ENCODE measurements around the gene ADRM1. TPM values are rescaled to one million over a fixed set of nuclear protein-coding genes. Genes with fewer than 3 reads are reported as not detected.
A peak's percentile ranks its signal among the peaks of the same experiment; 100 is the strongest.

The ADRM1 gene
- total and polyA plus RNA-seq, 5 donors from 2014 or later, result 67.9 to 117 (median 101) TPM

DNA sequence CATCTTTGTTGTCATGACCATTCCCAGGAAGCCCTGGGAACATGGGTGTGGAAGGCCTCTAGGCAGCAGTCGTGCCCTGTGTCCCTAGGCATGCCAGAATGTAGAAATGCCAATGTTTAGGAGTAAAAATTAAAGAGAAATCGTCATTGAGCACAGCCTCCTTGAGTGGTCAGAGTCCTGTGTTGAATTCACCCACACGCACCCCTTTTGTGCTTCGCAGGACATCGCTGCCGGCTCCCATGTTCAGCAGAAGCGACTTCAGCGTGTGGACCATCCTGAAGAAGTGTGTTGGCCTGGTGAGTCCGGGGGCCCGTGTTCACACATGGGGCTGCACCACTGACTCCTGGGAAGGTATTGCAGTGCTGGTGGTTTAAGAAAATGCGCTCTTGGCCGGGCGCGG, 39.4 kb upstream of the ADRM1 start:
- Mint-ChIP-seq H3K4me3 (peak overlapping the region in 1 of 4 donors; percentile 38), H3K27ac (no peak overlapping the region), H3K9me3 (no peaks in the 10 kb centered on the region), H3K4me1 (peaks cover 0 to 5% (median 0%) of the 10 kb centered on the region in 4 donors), H3K36me3 (peaks cover 32% of the 10 kb centered on the region), H3K27me3 (no peaks in the 10 kb centered on the region)
- no peak for ATAC-seq (ENCODE audit: low read depth in 2 of 2)
- H3K36me3 ChIP-seq (ENCODE audit: control insufficient read depth, insufficient read depth, low read length), result peaks cover 84% of the 10 kb centered on the region
- no peak overlapping the region for H3K4me3 ChIP-seq (ENCODE audit: low read depth, low read length)
- H3K9me3 ChIP-seq (ENCODE audit: control insufficient read depth in 2 of 2, low read length in 2 of 2), result no peaks in the 10 kb centered on the region
- no peak for DNase-seq
- H3K27ac ChIP-seq (ENCODE audit: insufficient read depth, low read length, poor library complexity, severe bottlenecking), result no peak overlapping the region
- no peaks in the 10 kb centered on the region for H3K4me1 ChIP-seq (ENCODE audit: control insufficient read depth, insufficient read depth, low read length, poor library complexity, severe bottlenecking)
- H3K27me3 ChIP-seq (ENCODE audit: control insufficient read depth, insufficient read depth, low read length), result no peaks in the 10 kb centered on the region

GRCh38 chr20:62265365-62265764, 37.4 kb upstream of the ADRM1 start:
- Histone ChIP-seq H3K9me3 (ENCODE audit: control insufficient read depth in 2 of 2, low read length in 2 of 2) (no peaks in the 10 kb centered on the region), H3K4me1 (ENCODE audit: control insufficient read depth, insufficient read depth, low read length, poor library complexity, severe bottlenecking) (no peaks in the 10 kb centered on the region), H3K27me3 (ENCODE audit: control insufficient read depth, insufficient read depth, low read length) (no peaks in the 10 kb centered on the region), H3K27ac (ENCODE audit: insufficient read depth, low read length, poor library complexity, severe bottlenecking) (no peak overlapping the region), H3K4me3 (ENCODE audit: low read depth, low read length) (no peak overlapping the region), H3K36me3 (ENCODE audit: control insufficient read depth, insufficient read depth, low read length) (peaks cover 67% of the 10 kb centered on the region)
- no peak for DNase-seq
- H3K4me3 Mint-ChIP-seq, result no peak overlapping the region
- H3K9me3 Mint-ChIP-seq, result no peaks in the 10 kb centered on the region
- H3K27ac Mint-ChIP-seq, result peak overlapping the region in 2 of 3 donors; percentile 41 to 48
- ATAC-seq (ENCODE audit: low read depth in 2 of 2), result no peak
- peaks cover 24% of the 10 kb centered on the region for H3K36me3 Mint-ChIP-seq
- H3K4me1 Mint-ChIP-seq, result peaks cover 0 to 3% (median 1%) of the 10 kb centered on the region in 4 donors
- no peaks in the 10 kb centered on the region for H3K27me3 Mint-ChIP-seq

- H3K4me1 ChIP-seq (ENCODE audit: control insufficient read depth, insufficient read depth, low read length, poor library complexity, severe bottlenecking), result no peaks in the 10 kb centered on the region
- Mint-ChIP-seq H3K4me3 (no peak overlapping the region), H3K4me1 (peaks cover 0 to 3% (median 1%) of the 10 kb centered on the region in 4 donors), H3K36me3 (peaks cover 22% of the 10 kb centered on the region), H3K27me3 (no peaks in the 10 kb centered on the region), H3K9me3 (no peaks in the 10 kb centered on the region), H3K27ac (no peak overlapping the region)
- ATAC-seq (ENCODE audit: low read depth in 2 of 2), result no peak
- H3K4me3 ChIP-seq (ENCODE audit: low read depth, low read length), result no peak overlapping the region
- no peak overlapping the region for H3K27ac ChIP-seq (ENCODE audit: insufficient read depth, low read length, poor library complexity, severe bottlenecking)
- no peaks in the 10 kb centered on the region for H3K27me3 ChIP-seq (ENCODE audit: control insufficient read depth, insufficient read depth, low read length)
- peak in 1 of 3 donors; percentile 16 for DNase-seq
- H3K36me3 ChIP-seq (ENCODE audit: control insufficient read depth, insufficient read depth, low read length), result peaks cover 63% of the 10 kb centered on the region
- no peaks in the 10 kb centered on the region for H3K9me3 ChIP-seq (ENCODE audit: control insufficient read depth in 2 of 2, low read length in 2 of 2)
These were observed 36.5 kb upstream of the ADRM1 start for GRCh38 chr20:62266340-62266739.

- Histone ChIP-seq H3K27ac (ENCODE audit: insufficient read depth, low read length, poor library complexity, severe bottlenecking) (no peak overlapping the region), H3K4me3 (ENCODE audit: low read depth, low read length) (no peak overlapping the region), H3K4me1 (ENCODE audit: control insufficient read depth, insufficient read depth, low read length, poor library complexity, severe bottlenecking) (no peaks in the 10 kb centered on the region), H3K36me3 (ENCODE audit: control insufficient read depth, insufficient read depth, low read length) (peaks cover 61% of the 10 kb centered on the region), H3K9me3 (ENCODE audit: control insufficient read depth in 2 of 2, low read length in 2 of 2) (no peaks in the 10 kb centered on the region), H3K27me3 (ENCODE audit: control insufficient read depth, insufficient read depth, low read length) (no peaks in the 10 kb centered on the region)
- Mint-ChIP-seq H3K27ac (no peak overlapping the region), H3K9me3 (no peaks in the 10 kb centered on the region), H3K36me3 (peaks cover 17% of the 10 kb centered on the region), H3K4me1 (peaks cover 0 to 3% (median 1%) of the 10 kb centered on the region in 4 donors), H3K4me3 (no peak overlapping the region), H3K27me3 (no peaks in the 10 kb centered on the region)
- DNase-seq (no peak), ATAC-seq (ENCODE audit: low read depth in 2 of 2) (no peak)
These were observed 35.9 kb upstream of the ADRM1 start for GRCh38 chr20:62266851-62267250.

- no peaks in the 10 kb centered on the region for H3K9me3 ChIP-seq (ENCODE audit: control insufficient read depth in 2 of 2, low read length in 2 of 2)
- no peaks in the 10 kb centered on the region for H3K27me3 ChIP-seq (ENCODE audit: control insufficient read depth, insufficient read depth, low read length)
- Mint-ChIP-seq H3K27ac (no peak overlapping the region), H3K36me3 (peaks cover 17% of the 10 kb centered on the region), H3K4me1 (peaks cover 0 to 3% (median 1%) of the 10 kb centered on the region in 4 donors), H3K9me3 (no peaks in the 10 kb centered on the region), H3K4me3 (no peak overlapping the region), H3K27me3 (no peaks in the 10 kb centered on the region)
- DNase-seq, result no peak
- ATAC-seq (ENCODE audit: low read depth in 2 of 2), result no peak
- H3K36me3 ChIP-seq (ENCODE audit: control insufficient read depth, insufficient read depth, low read length), result peaks cover 61% of the 10 kb centered on the region
- H3K4me3 ChIP-seq (ENCODE audit: low read depth, low read length), result no peak overlapping the region
- H3K4me1 ChIP-seq (ENCODE audit: control insufficient read depth, insufficient read depth, low read length, poor library complexity, severe bottlenecking), result no peaks in the 10 kb centered on the region
- H3K27ac ChIP-seq (ENCODE audit: insufficient read depth, low read length, poor library complexity, severe bottlenecking), result no peak overlapping the region
These were observed 35.3 kb upstream of the ADRM1 start for GRCh38 chr20:62267543-62267942.

DNA sequence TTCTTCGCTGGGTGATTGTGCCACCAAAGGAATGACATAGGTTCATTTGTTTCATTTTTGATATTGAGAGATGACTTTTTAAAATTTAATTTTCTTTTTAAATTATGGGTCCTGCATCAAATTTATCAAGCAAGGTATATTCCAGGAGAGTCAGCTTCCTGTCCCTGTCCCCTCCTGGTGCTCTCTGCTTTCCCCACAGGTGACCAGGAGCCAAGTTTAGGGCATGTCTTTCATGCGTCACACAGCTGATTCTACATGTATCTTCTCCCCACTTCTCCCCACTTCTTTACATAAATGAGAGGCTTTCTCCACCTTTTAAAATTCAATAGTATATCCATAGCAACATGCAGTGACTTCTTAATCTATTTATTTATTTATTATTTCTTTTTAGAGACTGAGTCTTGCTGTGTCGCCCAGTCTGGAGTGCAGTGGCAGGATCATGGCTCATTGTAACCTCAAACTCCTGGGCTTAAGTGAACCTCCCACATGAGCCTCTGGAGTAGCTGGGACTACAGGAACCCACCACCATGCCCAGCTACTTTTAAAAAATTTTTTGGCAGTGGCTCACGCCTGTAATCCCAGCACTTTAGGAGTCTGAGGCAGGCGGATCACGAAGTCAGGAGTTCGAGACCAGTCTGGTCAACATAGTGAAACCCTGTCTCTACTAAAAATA, 34.4 kb upstream of the ADRM1 start:
- peaks cover 0 to 3% (median 1%) of the 10 kb centered on the region in 4 donors for H3K4me1 Mint-ChIP-seq
- H3K4me3 Mint-ChIP-seq, result no peak overlapping the region
- no peaks in the 10 kb centered on the region for H3K9me3 ChIP-seq (ENCODE audit: control insufficient read depth in 2 of 2, low read length in 2 of 2)
- peaks cover 64% of the 10 kb centered on the region for H3K36me3 ChIP-seq (ENCODE audit: control insufficient read depth, insufficient read depth, low read length)
- no peak overlapping the region for H3K27ac Mint-ChIP-seq
- H3K9me3 Mint-ChIP-seq, result no peaks in the 10 kb centered on the region
- DNase-seq, result no peak
- ATAC-seq (ENCODE audit: low read depth in 2 of 2), result no peak
- no peaks in the 10 kb centered on the region for H3K27me3 Mint-ChIP-seq
- H3K27ac ChIP-seq (ENCODE audit: insufficient read depth, low read length, poor library complexity, severe bottlenecking), result no peak overlapping the region
- peaks cover 23% of the 10 kb centered on the region for H3K36me3 Mint-ChIP-seq
- no peaks in the 10 kb centered on the region for H3K4me1 ChIP-seq (ENCODE audit: control insufficient read depth, insufficient read depth, low read length, poor library complexity, severe bottlenecking)
- H3K4me3 ChIP-seq (ENCODE audit: low read depth, low read length), result no peak overlapping the region
- H3K27me3 ChIP-seq (ENCODE audit: control insufficient read depth, insufficient read depth, low read length), result no peaks in the 10 kb centered on the region

DNA sequence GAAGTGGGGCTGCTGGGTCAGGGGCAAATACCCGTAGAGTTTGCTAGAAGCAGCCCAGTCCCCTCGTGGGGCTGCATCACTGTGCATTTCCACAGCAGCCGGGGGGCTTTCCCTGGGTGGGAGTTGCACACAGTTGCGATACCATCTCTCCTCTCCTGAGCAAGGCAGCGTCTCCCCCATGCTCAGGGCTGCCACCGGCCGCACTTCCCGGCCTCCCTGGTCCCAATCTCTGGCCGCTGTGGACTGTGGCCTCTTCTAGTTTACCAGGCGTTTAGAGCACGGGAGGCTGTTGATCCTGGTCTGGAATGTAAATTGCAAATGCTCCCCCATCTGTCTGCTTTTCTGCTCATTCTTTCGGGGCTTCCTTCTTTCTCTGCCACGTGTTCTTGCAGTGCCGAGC, 33.4 kb upstream of the ADRM1 start:
- Mint-ChIP-seq H3K27ac (no peak overlapping the region), H3K4me3 (no peak overlapping the region), H3K27me3 (no peaks in the 10 kb centered on the region), H3K36me3 (peaks cover 30% of the 10 kb centered on the region), H3K4me1 (peaks cover 0 to 3% (median 1%) of the 10 kb centered on the region in 4 donors), H3K9me3 (no peaks in the 10 kb centered on the region)
- Histone ChIP-seq H3K9me3 (ENCODE audit: control insufficient read depth in 2 of 2, low read length in 2 of 2) (no peaks in the 10 kb centered on the region), H3K36me3 (ENCODE audit: control insufficient read depth, insufficient read depth, low read length) (peaks cover 66% of the 10 kb centered on the region), H3K4me3 (ENCODE audit: low read depth, low read length) (no peak overlapping the region), H3K27me3 (ENCODE audit: control insufficient read depth, insufficient read depth, low read length) (no peaks in the 10 kb centered on the region), H3K27ac (ENCODE audit: insufficient read depth, low read length, poor library complexity, severe bottlenecking) (no peak overlapping the region), H3K4me1 (ENCODE audit: control insufficient read depth, insufficient read depth, low read length, poor library complexity, severe bottlenecking) (no peaks in the 10 kb centered on the region)
- no peak for ATAC-seq (ENCODE audit: low read depth in 2 of 2)
- DNase-seq, result no peak

- no peaks in the 10 kb centered on the region for H3K27me3 ChIP-seq (ENCODE audit: control insufficient read depth, insufficient read depth, low read length)
- no peak overlapping the region for H3K4me3 ChIP-seq (ENCODE audit: low read depth, low read length)
- ATAC-seq (ENCODE audit: low read depth in 2 of 2) (no peak), DNase-seq (no peak)
- H3K9me3 ChIP-seq (ENCODE audit: control insufficient read depth in 2 of 2, low read length in 2 of 2), result no peaks in the 10 kb centered on the region
- Mint-ChIP-seq H3K36me3 (peaks cover 30% of the 10 kb centered on the region), H3K27ac (no peak overlapping the region), H3K4me1 (peaks cover 0 to 3% (median 1%) of the 10 kb centered on the region in 4 donors), H3K9me3 (no peaks in the 10 kb centered on the region), H3K27me3 (no peaks in the 10 kb centered on the region), H3K4me3 (no peak overlapping the region)
- no peaks in the 10 kb centered on the region for H3K4me1 ChIP-seq (ENCODE audit: control insufficient read depth, insufficient read depth, low read length, poor library complexity, severe bottlenecking)
- peaks cover 66% of the 10 kb centered on the region for H3K36me3 ChIP-seq (ENCODE audit: control insufficient read depth, insufficient read depth, low read length)
- H3K27ac ChIP-seq (ENCODE audit: insufficient read depth, low read length, poor library complexity, severe bottlenecking), result no peak overlapping the region
These were observed 32.9 kb upstream of the ADRM1 start for GRCh38 chr20:62269871-62270270.

All from CD4-positive, CD25-positive, alpha-beta regulatory T cell (primary cell).